Parathyroid adenoma (tissue), 2 donors: ENCODE results near the gene PPP2R5A.

Experiments used
- H2AFZ ChIP-seq: fragments of 300-600 bp; sonication (generic); one replicate; pipeline ENCODE4 v1.7.0; 2017; ENCODE audit warnings: antibody characterized with exemption, mild to moderate bottlenecking
- H3K27ac ChIP-seq: fragments of 300-600 bp; sonication (generic); one replicate; pipeline ENCODE4 v1.7.0; 2017
- H3K27me3 ChIP-seq: fragments of 300-600 bp; sonication (generic); one replicate; pipeline ENCODE4 v1.7.0; 2017; ENCODE audit warnings: low read length; ENCODE audit not compliant: control insufficient read depth, insufficient read depth
- H3K36me3 ChIP-seq: fragments of 300-600 bp; sonication (generic); one replicate; pipeline ENCODE4 v1.7.0; 2017; ENCODE audit warnings: low read length; ENCODE audit not compliant: control insufficient read depth, insufficient read depth
- H3K4me1 ChIP-seq: fragments of 300-600 bp; sonication (generic); one replicate; pipeline ENCODE4 v1.7.0; 2017; ENCODE audit warnings: control low read depth
- H3K4me2 ChIP-seq: fragments of 300-600 bp; sonication (generic); one replicate; pipeline ENCODE4 v1.7.0; 2017; ENCODE audit warnings: low read length
- H3K4me3 ChIP-seq: fragments of 300-600 bp; sonication (generic); one replicate; pipeline ENCODE4 v1.7.0; 2017; ENCODE audit warnings: low read depth, low read length
- H3K79me2 ChIP-seq: fragments of 300-600 bp; sonication (generic); one replicate; pipeline ENCODE4 v1.7.0; 2017; ENCODE audit warnings: control low read depth
- H3K9ac ChIP-seq: fragments of 300-600 bp; sonication (generic); one replicate; pipeline ENCODE4 v1.7.0; 2017; ENCODE audit warnings: mild to moderate bottlenecking
- H3K9me3 ChIP-seq: fragments of 300-600 bp; sonication (generic); one replicate; pipeline ENCODE4 v1.7.0; 2017; ENCODE audit warnings: low read length; ENCODE audit not compliant: control insufficient read depth
- CTCF ChIP-seq: fragments of 300-600 bp; sonication (generic); IDR thresholded peaks from one replicate; pipeline ENCODE4 v1.7.0; 2017; ENCODE audit warnings: antibody characterized with exemption, mild to moderate bottlenecking
- donor health status: primary hyperparathyroidism.

PPP2R5A gene

GRCh38 chr1:212366901-212367300, 81.7 kb downstream of the PPP2R5A start:
- H3K79me2 ChIP-seq = no peaks in the 10 kb centered on the region
- no peaks in the 10 kb centered on the region for H3K4me1 ChIP-seq
- H3K9me3 ChIP-seq = no peaks in the 10 kb centered on the region
- H2AFZ ChIP-seq = no peak overlapping the region
- TF ChIP-seq CTCF = no peak
- no peak overlapping the region for H3K9ac ChIP-seq
- no peaks in the 10 kb centered on the region for H3K36me3 ChIP-seq
- H3K4me3 ChIP-seq = no peak overlapping the region
- no peak overlapping the region for H3K4me2 ChIP-seq
- H3K27ac ChIP-seq = no peak overlapping the region
- H3K27me3 ChIP-seq = no peaks in the 10 kb centered on the region

- no peaks in the 10 kb centered on the region for H3K4me1 ChIP-seq
- H3K27ac ChIP-seq = no peak overlapping the region
- H3K79me2 ChIP-seq = no peaks in the 10 kb centered on the region
- no peaks in the 10 kb centered on the region for H3K27me3 ChIP-seq
- no peak overlapping the region for H3K4me3 ChIP-seq
- no peak overlapping the region for H3K9ac ChIP-seq
- H3K4me2 ChIP-seq = no peak overlapping the region
- H3K36me3 ChIP-seq = no peaks in the 10 kb centered on the region
- no peaks in the 10 kb centered on the region for H3K9me3 ChIP-seq
- no peak overlapping the region for H2AFZ ChIP-seq
- TF ChIP-seq CTCF = no peak
These were observed 82.4 kb downstream of the PPP2R5A start for GRCh38 chr1:212367474-212368072.

GRCh38 chr1:212368073-212368484, 82.9 kb downstream of the PPP2R5A start:
- no peaks in the 10 kb centered on the region for H3K36me3 ChIP-seq

GRCh38 chr1:212375986-212376385, 90.8 kb downstream of the PPP2R5A start:
- Histone ChIP-seq H2AFZ (no peak overlapping the region), H3K4me2 (no peak overlapping the region), H3K9ac (no peak overlapping the region), H3K36me3 (no peaks in the 10 kb centered on the region), H3K4me1 (no peaks in the 10 kb centered on the region), H3K4me3 (no peak overlapping the region), H3K27ac (no peak overlapping the region), H3K79me2 (no peaks in the 10 kb centered on the region), H3K9me3 (no peaks in the 10 kb centered on the region), H3K27me3 (no peaks in the 10 kb centered on the region)
- no peak for TF ChIP-seq CTCF

More at GRCh38 chr1:212368073-212368484, 82.9 kb downstream of the PPP2R5A start:
- H2AFZ ChIP-seq = no peak overlapping the region
- H3K9me3 ChIP-seq = no peaks in the 10 kb centered on the region
- H3K4me3 ChIP-seq = no peak overlapping the region
- no peaks in the 10 kb centered on the region for H3K79me2 ChIP-seq
- peak; percentile 65 for TF ChIP-seq CTCF
- H3K9ac ChIP-seq = no peak overlapping the region
- no peak overlapping the region for H3K27ac ChIP-seq
- H3K27me3 ChIP-seq = no peaks in the 10 kb centered on the region
- no peak overlapping the region for H3K4me2 ChIP-seq
- no peaks in the 10 kb centered on the region for H3K4me1 ChIP-seq

GRCh38 chr1:212377644-212378043, 92.4 kb downstream of the PPP2R5A start:
- H3K79me2 ChIP-seq = no peaks in the 10 kb centered on the region
- no peak overlapping the region for H3K4me2 ChIP-seq
- H3K9me3 ChIP-seq = no peaks in the 10 kb centered on the region
- H3K36me3 ChIP-seq = no peaks in the 10 kb centered on the region
- H3K27me3 ChIP-seq = no peaks in the 10 kb centered on the region
- no peak overlapping the region for H3K9ac ChIP-seq
- no peak for TF ChIP-seq CTCF
- H3K4me1 ChIP-seq = no peaks in the 10 kb centered on the region
- no peak overlapping the region for H3K4me3 ChIP-seq
- no peak overlapping the region for H3K27ac ChIP-seq
- H2AFZ ChIP-seq = no peak overlapping the region
